Neural progenitor cell (in vitro differentiated cells): Measurements from ENCODE around the gene LRRC53. TPM values are rescaled to one million over a fixed set of nuclear protein-coding genes. Genes with fewer than 3 reads are reported as not detected.

Source experiments
- DNase-seq: peaks from one replicate; pipeline ENCODE4 v3.0.0-alpha.2; 2016; ENCODE audit warnings: low spot score
- H2AFZ ChIP-seq: fragments of 200-600 bp; sonication (generic); replicated peaks from 2 replicates; pipeline ENCODE4 v1.6.1; 2016; ENCODE audit warnings: antibody characterized with exemption
- H3F3A ChIP-seq: fragments of 200-600 bp; sonication (generic); 2 replicates; pipeline ENCODE4 v1.6.1; 2016; ENCODE audit warnings: antibody characterized with exemption, low read depth
- H3K27ac ChIP-seq: fragments of 200-600 bp; sonication (generic); 2 replicates; pipeline ENCODE4 v1.5.1; 2016; ENCODE audit warnings: mild to moderate bottlenecking
- H3K27me3 ChIP-seq: fragments of 200-600 bp; sonication (generic); 2 replicates; pipeline ENCODE4 v1.6.1; 2016; ENCODE audit warnings: mild to moderate bottlenecking, moderate library complexity
- H3K36me3 ChIP-seq: fragments of 200-600 bp; sonication (generic); 2 replicates; pipeline ENCODE4 v1.5.1; 2016
- H3K4me1 ChIP-seq: fragments of 200-600 bp; sonication (generic); 2 replicates; pipeline ENCODE4 v1.6.1; 2016; ENCODE audit warnings: mixed run types
- H3K4me2 ChIP-seq: fragments of 200-600 bp; sonication (generic); 2 replicates; pipeline ENCODE4 v1.6.1; 2016
- H3K4me3 ChIP-seq: fragments of 200-600 bp; sonication (generic); 2 replicates; pipeline ENCODE4 v1.5.1; 2016
- H3K79me2 ChIP-seq: fragments of 200-600 bp; sonication (generic); 2 replicates; pipeline ENCODE4 v1.6.1; 2016; ENCODE audit warnings: low read depth
- H3K9ac ChIP-seq: fragments of 200-600 bp; sonication (generic); 2 replicates; pipeline ENCODE4 v1.6.1; 2016
- H3K9me3 ChIP-seq: fragments of 200-600 bp; sonication (generic); 2 replicates; pipeline ENCODE4 v1.5.1; 2016; ENCODE audit warnings: low read depth
- H4K20me1 ChIP-seq: fragments of 200-600 bp; sonication (generic); 2 replicates; pipeline ENCODE4 v1.6.1; 2016; ENCODE audit warnings: low read depth
- H3K27ac Mint-ChIP-seq: 3 replicates; pipeline ENCODE4 v1.8.0; 2021; ENCODE audit warnings: mixed read lengths
- H3K27me3 Mint-ChIP-seq: 2 replicates; pipeline ENCODE4 v1.8.0; 2022; ENCODE audit warnings: low read depth, mild to moderate bottlenecking, inconsistent platforms, moderate library complexity, mixed read lengths; ENCODE audit not compliant: insufficient read depth
- H3K36me3 Mint-ChIP-seq: 3 replicates; pipeline ENCODE4 v1.8.0; 2021; ENCODE audit warnings: mixed read lengths
- H3K4me1 Mint-ChIP-seq: 3 replicates; pipeline ENCODE4 v1.8.0; 2021; ENCODE audit warnings: mixed read lengths
- H3K4me3 Mint-ChIP-seq: 3 replicates; pipeline ENCODE4 v1.8.0; 2021; ENCODE audit warnings: mild to moderate bottlenecking, moderate library complexity, mixed read lengths
- H3K9me3 Mint-ChIP-seq: 3 replicates; pipeline ENCODE4 v1.8.0; 2020; ENCODE audit warnings: mixed read lengths
- EZH2 ChIP-seq: fragments of 200-600 bp; sonication (generic); IDR thresholded peaks from 2 replicates; pipeline ENCODE4 v1.6.1; 2017; ENCODE audit warnings: antibody characterized with exemption, mild to moderate bottlenecking, moderate library complexity
- EZH2phosphoT487 ChIP-seq: fragments of 200-600 bp; sonication (generic); IDR thresholded peaks from 2 replicates; pipeline ENCODE4 v1.6.1; 2017; ENCODE audit warnings: antibody characterized with exemption
- total RNA-seq: library from RNA; depleted of rRNA; stranded (reverse); fragments of >200 nt; gene quantifications from 2 replicates; pipeline ENCODE4 v1.2.3, GENCODE V29; 2015; ENCODE audit warnings: low replicate concordance
- TF ChIP-seq, protein P1 (sequence below): fragments of 200-600 bp; sonication (generic); IDR thresholded peaks from 2 replicates; pipeline ENCODE4 v1.5.1; 2017; ENCODE audit warnings: antibody characterized with exemption, mild to moderate bottlenecking

Gene LRRC53
- total RNA-seq, 1 donor from 2014 or later: not detected

GRCh38 chr1:74434321-74434720, 78.1 kb downstream of the LRRC53 start:
- no peaks in the 10 kb centered on the region for H3K27me3 ChIP-seq
- no peaks in the 10 kb centered on the region for H3K36me3 ChIP-seq
- H3K4me1 Mint-ChIP-seq: peaks cover 21% of the 10 kb centered on the region
- no peaks in the 10 kb centered on the region for H3K27me3 Mint-ChIP-seq
- H3K4me1 ChIP-seq: peaks cover 17% of the 10 kb centered on the region
- TF ChIP-seq EZH2phosphoT487 (no peak), EZH2 (no peak)
- TF ChIP-seq, protein P1, sequence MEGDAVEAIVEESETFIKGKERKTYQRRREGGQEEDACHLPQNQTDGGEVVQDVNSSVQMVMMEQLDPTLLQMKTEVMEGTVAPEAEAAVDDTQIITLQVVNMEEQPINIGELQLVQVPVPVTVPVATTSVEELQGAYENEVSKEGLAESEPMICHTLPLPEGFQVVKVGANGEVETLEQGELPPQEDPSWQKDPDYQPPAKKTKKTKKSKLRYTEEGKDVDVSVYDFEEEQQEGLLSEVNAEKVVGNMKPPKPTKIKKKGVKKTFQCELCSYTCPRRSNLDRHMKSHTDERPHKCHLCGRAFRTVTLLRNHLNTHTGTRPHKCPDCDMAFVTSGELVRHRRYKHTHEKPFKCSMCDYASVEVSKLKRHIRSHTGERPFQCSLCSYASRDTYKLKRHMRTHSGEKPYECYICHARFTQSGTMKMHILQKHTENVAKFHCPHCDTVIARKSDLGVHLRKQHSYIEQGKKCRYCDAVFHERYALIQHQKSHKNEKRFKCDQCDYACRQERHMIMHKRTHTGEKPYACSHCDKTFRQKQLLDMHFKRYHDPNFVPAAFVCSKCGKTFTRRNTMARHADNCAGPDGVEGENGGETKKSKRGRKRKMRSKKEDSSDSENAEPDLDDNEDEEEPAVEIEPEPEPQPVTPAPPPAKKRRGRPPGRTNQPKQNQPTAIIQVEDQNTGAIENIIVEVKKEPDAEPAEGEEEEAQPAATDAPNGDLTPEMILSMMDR: no peak
- H3K36me3 Mint-ChIP-seq: no peaks in the 10 kb centered on the region
- no peaks in the 10 kb centered on the region for H3F3A ChIP-seq
- no peak overlapping the region for H3K4me2 ChIP-seq
- H3K27ac ChIP-seq: no peak overlapping the region
- H3K9ac ChIP-seq: no peak overlapping the region
- no peak overlapping the region for H2AFZ ChIP-seq
- H3K9me3 Mint-ChIP-seq: no peaks in the 10 kb centered on the region
- H3K79me2 ChIP-seq: no peaks in the 10 kb centered on the region
- no peak overlapping the region for H3K4me3 Mint-ChIP-seq
- H3K27ac Mint-ChIP-seq: no peak overlapping the region
- no peak for DNase-seq
- no peaks in the 10 kb centered on the region for H3K9me3 ChIP-seq
- H4K20me1 ChIP-seq: no peaks in the 10 kb centered on the region
- H3K4me3 ChIP-seq: no peak overlapping the region

DNA sequence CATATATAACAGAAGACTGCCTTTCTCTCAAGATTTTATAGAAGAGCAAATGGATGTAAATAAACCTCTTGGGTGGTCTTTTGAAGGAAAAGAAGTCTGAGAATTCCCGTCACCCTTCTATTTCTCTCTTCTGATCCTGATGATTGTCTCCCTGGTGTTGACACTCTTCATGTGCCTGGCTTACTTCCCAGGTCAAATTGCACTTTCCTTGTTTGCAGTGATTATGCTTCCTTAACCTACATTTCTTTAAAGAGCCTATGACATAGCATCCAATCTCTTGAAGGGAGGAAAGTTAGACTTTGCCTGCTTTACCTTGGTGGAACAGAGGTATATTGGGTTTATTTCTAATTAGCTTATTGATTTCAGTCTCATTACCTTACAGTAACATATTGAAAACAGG, 80.1 kb downstream of the LRRC53 start:
- Histone ChIP-seq H3K4me2 (no peak overlapping the region), H3F3A (no peaks in the 10 kb centered on the region), H3K9ac (no peak overlapping the region), H3K79me2 (no peaks in the 10 kb centered on the region), H4K20me1 (no peaks in the 10 kb centered on the region), H3K27me3 (no peaks in the 10 kb centered on the region), H3K4me1 (peaks cover 17% of the 10 kb centered on the region), H3K4me3 (no peak overlapping the region), H3K27ac (no peak overlapping the region), H3K9me3 (no peaks in the 10 kb centered on the region), H3K36me3 (no peaks in the 10 kb centered on the region), H2AFZ (no peak overlapping the region)
- Mint-ChIP-seq H3K27me3 (no peaks in the 10 kb centered on the region), H3K36me3 (no peaks in the 10 kb centered on the region), H3K27ac (no peak overlapping the region), H3K4me3 (no peak overlapping the region), H3K9me3 (no peaks in the 10 kb centered on the region), H3K4me1 (peaks cover 26% of the 10 kb centered on the region)
- DNase-seq: no peak
- TF ChIP-seq EZH2 (no peak), EZH2phosphoT487 (no peak)
- TF ChIP-seq, protein P1: no peak

GRCh38 chr1:74431531-74431930, 80.9 kb downstream of the LRRC53 start:
- Histone ChIP-seq H2AFZ (no peak overlapping the region), H3K79me2 (no peaks in the 10 kb centered on the region), H4K20me1 (no peaks in the 10 kb centered on the region), H3K9ac (no peak overlapping the region), H3K27ac (no peak overlapping the region), H3K27me3 (no peaks in the 10 kb centered on the region), H3K4me2 (no peak overlapping the region), H3K9me3 (no peaks in the 10 kb centered on the region), H3K36me3 (no peaks in the 10 kb centered on the region), H3K4me1 (peaks cover 17% of the 10 kb centered on the region), H3K4me3 (no peak overlapping the region), H3F3A (no peaks in the 10 kb centered on the region)
- peaks cover 27% of the 10 kb centered on the region for H3K4me1 Mint-ChIP-seq
- TF ChIP-seq EZH2: no peak
- TF ChIP-seq, protein P1: no peak
- TF ChIP-seq EZH2phosphoT487: no peak
- DNase-seq: no peak
- H3K36me3 Mint-ChIP-seq: no peaks in the 10 kb centered on the region
- no peak overlapping the region for H3K4me3 Mint-ChIP-seq
- no peaks in the 10 kb centered on the region for H3K27me3 Mint-ChIP-seq
- no peaks in the 10 kb centered on the region for H3K9me3 Mint-ChIP-seq
- no peak overlapping the region for H3K27ac Mint-ChIP-seq
